ENCODE measurements around the gene PPP2R2C. TPM values are rescaled to one million over a fixed set of nuclear protein-coding genes. Genes with fewer than 3 reads are reported as not detected.

Gene PPP2R2C
- total and polyA plus RNA-seq, 10 of the 15 experiments (the other 5 are each of a cell fraction or from before 2014, with no cell fraction given), result 0.13 to 0.15 TPM; not detected in 8

- TF ChIP-seq BHLHE40 (IDR thresholded peaks at IDR 0.05; ENCODE audit: borderline replicate concordance in 1 of 2, low read depth in 2 of 2, low read length in 1 of 2), result no peak
- TF ChIP-seq ESRRA (IDR thresholded peaks at IDR 0.05; ENCODE audit: low read length), result no peak
- no peak for TF ChIP-seq YY1 (IDR thresholded peaks at IDR 0.05; ENCODE audit: low read depth, low read length)
- no peak for TF ChIP-seq IRF5 (IDR thresholded peaks at IDR 0.05; ENCODE audit: borderline replicate concordance)
Observed at GRCh38 chr4:6464842-6465588, 7.4 kb downstream of the PPP2R2C start (continued).

DNA sequence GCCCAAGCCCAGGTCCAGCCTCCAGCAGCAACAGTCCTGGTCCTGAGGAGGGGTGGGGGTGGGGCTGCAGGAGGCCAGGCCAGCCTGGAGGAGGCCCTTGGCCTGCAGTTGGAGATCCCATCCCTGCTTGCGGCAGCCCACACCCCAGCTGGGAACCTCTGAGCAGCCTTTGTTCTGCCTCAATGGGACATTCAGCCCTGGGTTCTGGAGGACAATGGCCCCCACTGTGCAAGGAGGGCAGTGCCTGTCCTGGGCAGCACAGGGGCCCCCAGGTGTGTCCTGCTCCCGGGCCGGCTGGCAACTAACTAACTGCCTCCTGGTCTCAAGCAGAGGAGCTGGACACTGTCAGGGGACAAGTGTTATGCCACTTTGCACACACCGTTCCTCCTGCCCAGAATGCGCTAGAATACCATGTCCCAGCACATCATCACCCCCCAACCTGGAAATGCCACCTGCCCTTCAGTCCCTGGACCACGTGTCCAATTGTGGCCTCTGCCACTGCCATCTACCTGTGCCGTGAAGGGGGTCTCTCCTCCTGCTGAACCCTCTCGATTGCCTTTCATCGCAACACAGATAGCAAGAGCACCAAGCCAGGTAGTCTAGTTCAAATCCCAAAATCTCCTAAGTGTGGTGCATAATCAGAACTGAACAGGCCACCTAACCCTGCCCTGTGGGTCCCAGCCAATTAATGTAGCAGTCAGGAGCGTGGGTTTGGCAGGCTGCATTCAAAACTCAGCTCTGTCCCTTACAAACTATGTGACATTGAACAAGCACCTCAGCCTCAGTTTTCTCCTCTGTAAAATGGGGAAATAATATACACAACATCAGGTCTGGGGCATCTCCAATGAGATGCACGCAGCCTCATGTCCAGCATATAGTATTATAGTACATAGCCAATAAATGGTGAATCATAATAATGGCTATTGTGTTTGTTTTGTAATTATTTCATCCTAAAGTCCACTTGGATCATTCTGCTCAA is 8.8 kb downstream of the PPP2R2C start:
- 15% methylated on average over 11 of the region's 11 CpGs for WGBS (ENCODE audit: insufficient coverage, insufficient replicate concordance, low lambda C conversion rate, missing lambda C conversion rate)
- ChIA-PET RAD21 (ENCODE audit: unreplicated experiment) (no interaction called here), POLR2A (interaction anchor here (0.7 kb wide), 1 partner anchor 730 kb away, joined by 7 read pairs; no protein-coding TSS in a partner anchor), SMC1A (ENCODE audit: uncharacterized antibody, unreplicated experiment) (no interaction called here), CTCF (no interaction called here)
- intact Hi-C loops (cut with micrococcal nuclease; ENCODE audit: unreplicated experiment), result no loop called here
- DNase-seq (ENCODE audit: low read depth, low spot score) (no peak), ATAC-seq (no peak), FAIRE-seq (no peak)
- in situ Hi-C loops (cut with MboI), result no loop called here
- H3K27me3 ChIP-seq (replicated peaks in 1 of 2; ENCODE audit: control insufficient read depth in 2 of 2, insufficient read depth in 2 of 2, low read length in 1 of 2), result no peaks in the 10 kb centered on the region; a peak in 2 of 4 replicates
- no peak overlapping the region for H3K4me2 ChIP-seq (ENCODE audit: control insufficient read depth, insufficient read depth)
- no peak overlapping the region for H3K9ac ChIP-seq (ENCODE audit: control insufficient read depth, insufficient read depth, low read length)
- no peaks in the 10 kb centered on the region for H3K4me1 ChIP-seq (ENCODE audit: control insufficient read depth, insufficient read depth, low read length)
- H3K27ac ChIP-seq (ENCODE audit: control insufficient read depth, insufficient read depth), result no peak overlapping the region
- no peaks in the 10 kb centered on the region for H3K79me2 ChIP-seq (ENCODE audit: control insufficient read depth, insufficient read depth, low read length)
- H4K20me1 ChIP-seq (ENCODE audit: control insufficient read depth, insufficient read depth), result no peaks in the 10 kb centered on the region
- H3K9me3 ChIP-seq (replicated peaks; ENCODE audit: control insufficient read depth, insufficient read depth, low read length), result no peaks in the 10 kb centered on the region
- no peak overlapping the region for H3K4me3 ChIP-seq
- BruUV-seq (replicated peaks), result no TSS peak
- no peak overlapping the region for H2AFZ ChIP-seq (ENCODE audit: control insufficient read depth, low read depth, low read length)
- no peak for TF ChIP-seq EZH2 (IDR thresholded peaks at IDR 0.05; ENCODE audit: borderline replicate concordance, control insufficient read depth, low read depth, low read length)
- no peaks in the 10 kb centered on the region for H3K36me3 ChIP-seq (ENCODE audit: control insufficient read depth in 2 of 2, insufficient read depth in 2 of 2, low read length in 1 of 2)

All from GM12878 (cell line).